Lung (tissue), 12 donors: Measurements from ENCODE around the gene CHRNA9. TPM values are rescaled to one million over a fixed set of nuclear protein-coding genes. Genes with fewer than 3 reads are reported as not detected.

Experiments
- ATAC-seq: fragments of 200-7000 bp; cut with Tn5 transposase; one replicate; pipeline ENCODE4 v1.9.1; 2020; ENCODE audit warnings: moderate number of reproducible peaks; ENCODE audit not compliant: insufficient read depth, low FRiP score
- DNase-seq, 3 donors: peaks; one replicate each; pipeline ENCODE4 v3.0.0-alpha.2; 2013 to 2017
- H3K27ac ChIP-seq, 2 donors: one replicate each; pipeline ENCODE4 v1.5.1; 2013; ENCODE audit warnings: mild to moderate bottlenecking in 2 of 2, moderate library complexity in 2 of 2, control low read depth in 1 of 2, inconsistent platforms in 1 of 2, low read depth in 1 of 2, low read length in 1 of 2
- H3K27me3 ChIP-seq, 3 donors: one replicate each; pipeline ENCODE4 v1.5.1; 2013; ENCODE audit warnings: low read length in 2 of 3; ENCODE audit not compliant: control insufficient read depth in 3 of 3, insufficient read depth in 3 of 3
- H3K36me3 ChIP-seq, 4 donors: one replicate each; pipeline ENCODE4 v1.5.1; 2013; ENCODE audit warnings: low read length in 4 of 4, mild to moderate bottlenecking in 1 of 4, moderate library complexity in 1 of 4; ENCODE audit not compliant: control insufficient read depth in 4 of 4, insufficient read depth in 4 of 4
- H3K4me1 ChIP-seq, 5 donors: one replicate each; pipeline ENCODE4 v1.5.1; 2013; ENCODE audit warnings: low read length in 5 of 5, mild to moderate bottlenecking in 2 of 5, moderate library complexity in 1 of 5; ENCODE audit not compliant: control insufficient read depth in 5 of 5, insufficient read depth in 5 of 5
- H3K4me3 ChIP-seq: one replicate; pipeline ENCODE4 v1.5.1; 2013; ENCODE audit warnings: mild to moderate bottlenecking, control low read depth, moderate library complexity
- H3K9ac ChIP-seq, 2 donors: one replicate each; pipeline ENCODE4 v1.5.1; 2013; ENCODE audit warnings: low read length in 2 of 2, control low read depth in 1 of 2; ENCODE audit not compliant: insufficient read depth in 1 of 2
- H3K9me3 ChIP-seq, 4 donors: one replicate each; pipeline ENCODE4 v1.5.1; 2013; ENCODE audit warnings: low read length in 3 of 4, mild to moderate bottlenecking in 1 of 4, moderate library complexity in 1 of 4; ENCODE audit not compliant: control insufficient read depth in 4 of 4, insufficient read depth in 3 of 4
- WGBS, 2 donors: extraction: QIAGEN DNeasy Blood & Tissue Kit; methylation state at CpG; one replicate each; pipeline ENCODE4 v1.1.7; 2013; 5-methylcytosine and 5-hydroxymethylcytosine counted together
- polyA plus RNA-seq, 2 donors: library from polyadenylated mRNA; stranded (reverse); fragments of 200-250 nt; gene quantifications; one replicate each; pipeline ENCODE4 v1.2.1, GENCODE V29; 2013
- total RNA-seq, 2 donors: library from RNA; depleted of rRNA in 1 of 2; stranded (reverse); fragments of >200 nt in 1 of 2; gene quantifications; one replicate each; pipeline ENCODE4 v1.2.1, GENCODE V29; 2014 to 2021
- TF ChIP-seq, protein P1 (sequence below): IDR thresholded peaks from 2 replicates; pipeline ENCODE4 v1.5.1; 2012; ENCODE audit warnings: mild to moderate bottlenecking; ENCODE audit errors: control extremely low read depth, extremely low read depth
- donor health status: control.
- donor health status: control.
- donor health status: Bipolar disorder and iron deficiency.
- donor health status: healthy.
- donor health status: DM: yes; HTN: yes; CAD: no.

Gene CHRNA9
- total and polyA plus RNA-seq, 4 donors = 0.09 TPM; not detected in 3

DNA sequence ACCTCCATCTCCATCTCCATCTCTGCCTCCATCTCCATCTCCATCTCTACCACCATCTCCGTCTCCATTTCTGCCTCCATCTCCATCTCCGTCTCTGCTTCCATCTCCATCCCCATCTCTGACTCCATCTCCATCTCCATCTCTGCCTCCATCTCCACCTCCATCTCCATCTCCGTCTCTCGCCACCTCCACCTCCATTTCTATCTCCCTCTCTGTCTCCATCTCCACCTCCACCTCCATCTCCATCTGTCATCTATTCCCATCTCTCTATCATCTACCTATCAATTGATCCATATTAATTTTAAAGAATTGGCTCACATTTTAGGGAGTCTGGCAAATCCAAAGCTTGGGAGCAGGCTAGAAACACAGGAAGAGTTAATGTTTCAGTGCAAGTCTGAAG, 39.6 kb upstream of the CHRNA9 start:
- WGBS, 2 donors = 93 to 95% methylated on average over 4 of the region's 4 CpGs
- no peak for ATAC-seq
- no peak overlapping the region for H3K4me3 ChIP-seq
- TF ChIP-seq, protein P1, sequence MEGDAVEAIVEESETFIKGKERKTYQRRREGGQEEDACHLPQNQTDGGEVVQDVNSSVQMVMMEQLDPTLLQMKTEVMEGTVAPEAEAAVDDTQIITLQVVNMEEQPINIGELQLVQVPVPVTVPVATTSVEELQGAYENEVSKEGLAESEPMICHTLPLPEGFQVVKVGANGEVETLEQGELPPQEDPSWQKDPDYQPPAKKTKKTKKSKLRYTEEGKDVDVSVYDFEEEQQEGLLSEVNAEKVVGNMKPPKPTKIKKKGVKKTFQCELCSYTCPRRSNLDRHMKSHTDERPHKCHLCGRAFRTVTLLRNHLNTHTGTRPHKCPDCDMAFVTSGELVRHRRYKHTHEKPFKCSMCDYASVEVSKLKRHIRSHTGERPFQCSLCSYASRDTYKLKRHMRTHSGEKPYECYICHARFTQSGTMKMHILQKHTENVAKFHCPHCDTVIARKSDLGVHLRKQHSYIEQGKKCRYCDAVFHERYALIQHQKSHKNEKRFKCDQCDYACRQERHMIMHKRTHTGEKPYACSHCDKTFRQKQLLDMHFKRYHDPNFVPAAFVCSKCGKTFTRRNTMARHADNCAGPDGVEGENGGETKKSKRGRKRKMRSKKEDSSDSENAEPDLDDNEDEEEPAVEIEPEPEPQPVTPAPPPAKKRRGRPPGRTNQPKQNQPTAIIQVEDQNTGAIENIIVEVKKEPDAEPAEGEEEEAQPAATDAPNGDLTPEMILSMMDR = no peak
- no peak overlapping the region for H3K27ac ChIP-seq
- peaks cover 0 to 6% (median 3%) of the 10 kb centered on the region in 4 donors for H3K9me3 ChIP-seq
- DNase-seq = no peak
- H3K4me1 ChIP-seq = no peaks in the 10 kb centered on the region
- H3K36me3 ChIP-seq = no peaks in the 10 kb centered on the region
- no peak overlapping the region for H3K9ac ChIP-seq
- H3K27me3 ChIP-seq = no peaks in the 10 kb centered on the region

DNA sequence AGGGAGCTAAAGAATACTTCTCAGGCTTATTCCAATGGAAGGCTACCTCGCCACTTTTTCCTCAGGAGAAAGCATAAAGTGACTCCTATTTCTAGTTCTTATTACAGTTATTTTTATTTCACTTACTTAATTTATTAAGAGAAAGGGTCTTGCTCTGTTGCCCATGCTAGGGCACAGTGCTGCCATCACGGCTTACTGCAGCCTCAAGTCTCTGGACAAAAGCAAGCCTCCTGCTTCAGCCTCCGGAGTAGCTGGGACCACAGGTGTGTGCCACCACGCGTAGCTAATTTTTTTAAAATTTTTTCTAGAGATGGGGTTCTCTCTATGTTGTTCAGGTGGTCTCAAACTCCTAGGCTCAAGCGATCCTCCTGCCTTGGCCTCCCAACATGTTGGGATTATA, 36.0 kb upstream of the CHRNA9 start:
- Histone ChIP-seq H3K36me3 (no peaks in the 10 kb centered on the region), H3K27me3 (no peaks in the 10 kb centered on the region), H3K4me1 (no peaks in the 10 kb centered on the region), H3K4me3 (no peak overlapping the region), H3K9ac (no peak overlapping the region), H3K9me3 (peaks cover 0 to 8% (median 3%) of the 10 kb centered on the region in 4 donors), H3K27ac (no peak overlapping the region)
- DNase-seq (no peak), ATAC-seq (no peak)
- WGBS, 2 donors = 96 to 97% methylated on average over 6 of the region's 6 CpGs
- TF ChIP-seq, protein P1 = no peak

DNA sequence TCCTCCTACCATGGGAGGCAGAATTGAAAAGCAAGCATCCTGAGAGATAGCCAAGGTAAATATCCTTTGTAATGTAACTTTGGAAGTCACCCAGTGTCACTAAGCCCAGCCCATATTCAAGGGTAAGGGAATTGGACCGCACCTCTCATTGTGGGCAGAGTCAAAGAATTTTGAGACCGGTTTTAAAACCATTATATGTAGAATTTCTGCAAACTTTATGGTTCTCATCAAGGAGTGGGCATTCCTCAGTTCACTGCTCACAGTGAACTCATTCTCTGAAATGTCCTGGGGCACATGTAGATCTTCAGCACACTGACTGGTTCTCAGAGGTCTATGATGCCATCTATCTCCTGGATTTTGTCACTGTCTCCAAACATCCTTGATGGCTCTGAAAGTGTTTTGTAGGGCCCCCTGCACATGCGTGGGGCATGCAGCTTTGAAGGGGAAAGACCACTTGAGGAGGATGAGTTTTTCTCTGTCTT, 35.3 kb upstream of the CHRNA9 start:
- 65 to 67% methylated on average over 3 of the region's 3 CpGs for WGBS, 2 donors
- ATAC-seq = no peak
- H3K9me3 ChIP-seq = peaks cover 0 to 13% (median 2%) of the 10 kb centered on the region in 4 donors
- DNase-seq = no peak
- H3K4me3 ChIP-seq = no peak overlapping the region
- H3K4me1 ChIP-seq = no peaks in the 10 kb centered on the region
- TF ChIP-seq, protein P1 = no peak
- H3K27me3 ChIP-seq = no peaks in the 10 kb centered on the region
- no peaks in the 10 kb centered on the region for H3K36me3 ChIP-seq
- H3K9ac ChIP-seq = no peak overlapping the region
- H3K27ac ChIP-seq = no peak overlapping the region
